ENCODE data around the gene MSH4.
"Not testable (repeated sequence)": the region's sequence is repeated elsewhere in the genome, so short reads cannot be mapped to it uniquely, and the experiment has no call there.

MSH4 gene

DNA sequence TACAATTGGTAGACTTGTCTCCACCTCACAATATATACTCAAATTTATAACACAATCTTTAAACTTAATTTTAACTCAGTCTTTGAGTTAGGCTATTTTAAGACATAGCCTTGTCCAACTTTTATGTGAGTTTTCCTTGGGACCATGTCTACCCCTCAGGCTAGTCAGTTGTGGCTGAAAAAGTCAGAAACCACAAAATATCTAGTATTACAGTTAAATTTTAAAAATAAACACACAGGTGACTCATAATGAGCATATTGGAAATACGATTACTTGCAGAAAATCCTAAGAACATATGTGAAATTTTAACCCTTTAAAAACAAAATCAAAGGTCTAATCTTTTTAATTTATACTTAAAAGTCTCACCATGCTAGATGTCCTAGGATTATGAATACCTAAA, 140.4 kb downstream of the MSH4 start:
- H3K9me3 ChIP-seq (ENCODE audit: control insufficient read depth, insufficient read depth, low read length) = no peaks in the 10 kb centered on the region; the same call in 1 of the 2 replicates
- H3F3A ChIP-seq (ENCODE audit: control insufficient read depth, insufficient read depth) = no peaks in the 10 kb centered on the region
- H3K27ac ChIP-seq (ENCODE audit: low read depth, low read length) = no peak overlapping the region
- H4K20me1 ChIP-seq (ENCODE audit: control insufficient read depth, insufficient read depth, low read depth, low read length) = no peaks in the 10 kb centered on the region
- H3K27me3 ChIP-seq (ENCODE audit: control insufficient read depth, low read length) = no peaks in the 10 kb centered on the region
- H3K36me3 ChIP-seq (ENCODE audit: control insufficient read depth, low read length) = no peaks in the 10 kb centered on the region
- no peak overlapping the region for H3K4me2 ChIP-seq (ENCODE audit: low read length)
- no peak overlapping the region for H3K4me3 ChIP-seq (ENCODE audit: low read length)
- H3K4me1 ChIP-seq (ENCODE audit: control insufficient read depth, low read length) = no peaks in the 10 kb centered on the region
- TF ChIP-seq, protein P1, sequence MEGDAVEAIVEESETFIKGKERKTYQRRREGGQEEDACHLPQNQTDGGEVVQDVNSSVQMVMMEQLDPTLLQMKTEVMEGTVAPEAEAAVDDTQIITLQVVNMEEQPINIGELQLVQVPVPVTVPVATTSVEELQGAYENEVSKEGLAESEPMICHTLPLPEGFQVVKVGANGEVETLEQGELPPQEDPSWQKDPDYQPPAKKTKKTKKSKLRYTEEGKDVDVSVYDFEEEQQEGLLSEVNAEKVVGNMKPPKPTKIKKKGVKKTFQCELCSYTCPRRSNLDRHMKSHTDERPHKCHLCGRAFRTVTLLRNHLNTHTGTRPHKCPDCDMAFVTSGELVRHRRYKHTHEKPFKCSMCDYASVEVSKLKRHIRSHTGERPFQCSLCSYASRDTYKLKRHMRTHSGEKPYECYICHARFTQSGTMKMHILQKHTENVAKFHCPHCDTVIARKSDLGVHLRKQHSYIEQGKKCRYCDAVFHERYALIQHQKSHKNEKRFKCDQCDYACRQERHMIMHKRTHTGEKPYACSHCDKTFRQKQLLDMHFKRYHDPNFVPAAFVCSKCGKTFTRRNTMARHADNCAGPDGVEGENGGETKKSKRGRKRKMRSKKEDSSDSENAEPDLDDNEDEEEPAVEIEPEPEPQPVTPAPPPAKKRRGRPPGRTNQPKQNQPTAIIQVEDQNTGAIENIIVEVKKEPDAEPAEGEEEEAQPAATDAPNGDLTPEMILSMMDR (IDR thresholded peaks at IDR 0.05; ENCODE audit: low read depth, low read length, poor library complexity, severe bottlenecking) = no peak
- no peaks in the 10 kb centered on the region for H3K79me2 ChIP-seq (ENCODE audit: control insufficient read depth, low read length)
- no peaks in the 10 kb centered on the region for H3K9me2 ChIP-seq (replicated peaks; ENCODE audit: control insufficient read depth, low read length)

DNA sequence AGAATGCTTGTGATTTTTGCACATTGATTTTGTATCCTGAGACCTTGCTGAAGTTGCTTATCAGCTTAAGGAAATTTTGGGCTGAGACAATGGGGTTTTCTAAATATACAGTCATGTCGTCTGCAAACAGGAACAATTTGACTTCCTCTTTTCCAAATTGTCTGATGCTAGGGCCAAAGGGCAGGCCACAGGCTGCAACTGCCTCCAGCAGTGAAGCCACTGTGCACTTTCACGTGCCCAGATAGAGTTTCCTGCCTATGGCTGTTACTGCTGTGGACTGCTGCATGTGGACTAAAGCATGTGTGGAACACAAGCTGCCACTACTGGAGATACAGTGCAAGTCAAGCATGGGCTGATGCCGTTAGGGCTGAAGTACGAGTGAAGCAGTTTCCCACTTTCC, 146.4 kb downstream of the MSH4 start:
- H3K9me3 ChIP-seq (ENCODE audit: control insufficient read depth, insufficient read depth, low read length); H3K4me2 ChIP-seq (ENCODE audit: low read length): not testable (repeated sequence)

DNA sequence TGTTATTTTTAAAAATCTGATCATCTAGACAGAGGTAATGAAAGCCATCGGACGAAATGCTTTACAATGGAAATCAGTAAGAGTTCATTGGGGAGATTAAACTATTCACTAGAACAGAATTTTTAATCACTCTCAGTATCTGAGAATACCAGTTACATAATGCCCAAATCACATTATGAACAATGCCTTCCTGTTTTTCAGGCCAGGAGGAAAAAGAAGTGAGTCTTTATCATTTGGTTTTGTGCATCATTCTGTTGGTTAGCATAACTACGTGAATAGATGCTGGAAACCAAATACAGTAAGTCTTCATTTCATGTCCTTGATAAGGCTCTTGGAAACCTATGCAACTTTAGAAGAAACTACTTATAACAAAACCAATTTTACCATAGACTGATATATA, 153.5 kb downstream of the MSH4 start:
- H3K27ac ChIP-seq (ENCODE audit: low read depth, low read length) = no peak overlapping the region
- no peaks in the 10 kb centered on the region for H3K9me2 ChIP-seq (replicated peaks; ENCODE audit: control insufficient read depth, low read length)
- no peaks in the 10 kb centered on the region for H4K20me1 ChIP-seq (ENCODE audit: control insufficient read depth, insufficient read depth, low read depth, low read length)
- TF ChIP-seq, protein P1 (IDR thresholded peaks at IDR 0.05; ENCODE audit: low read depth, low read length, poor library complexity, severe bottlenecking) = no peak
- no peak for TF ChIP-seq EZH2phosphoT487 (IDR thresholded peaks at IDR 0.05; ENCODE audit: borderline replicate concordance, low read length)
- H3K27me3 ChIP-seq (ENCODE audit: control insufficient read depth, low read length) = no peaks in the 10 kb centered on the region
- H3F3A ChIP-seq (ENCODE audit: control insufficient read depth, insufficient read depth) = no peaks in the 10 kb centered on the region
- H3K79me2 ChIP-seq (ENCODE audit: control insufficient read depth, low read length) = no peaks in the 10 kb centered on the region
- H3K9me3 ChIP-seq (ENCODE audit: control insufficient read depth, insufficient read depth, low read length) = no peaks in the 10 kb centered on the region
- H3K4me1 ChIP-seq (ENCODE audit: control insufficient read depth, low read length) = no peaks in the 10 kb centered on the region
- H3K4me2 ChIP-seq (ENCODE audit: low read length) = no peak overlapping the region
- no peaks in the 10 kb centered on the region for H3K36me3 ChIP-seq (ENCODE audit: control insufficient read depth, low read length)
- H3K4me3 ChIP-seq (ENCODE audit: low read length) = no peak overlapping the region

More for the DNA sequence above, 146.4 kb downstream of the MSH4 start:
- not testable (repeated sequence) for H3K4me1 ChIP-seq (ENCODE audit: control insufficient read depth, low read length); H3K9me2 ChIP-seq (replicated peaks; ENCODE audit: control insufficient read depth, low read length); H3K36me3 ChIP-seq (ENCODE audit: control insufficient read depth, low read length); H3K27ac ChIP-seq (ENCODE audit: low read depth, low read length); H3K4me3 ChIP-seq (ENCODE audit: low read length); H3F3A ChIP-seq (ENCODE audit: control insufficient read depth, insufficient read depth); H3K79me2 ChIP-seq (ENCODE audit: control insufficient read depth, low read length); H4K20me1 ChIP-seq (ENCODE audit: control insufficient read depth, insufficient read depth, low read depth, low read length); H3K27me3 ChIP-seq (ENCODE audit: control insufficient read depth, low read length)

DNA sequence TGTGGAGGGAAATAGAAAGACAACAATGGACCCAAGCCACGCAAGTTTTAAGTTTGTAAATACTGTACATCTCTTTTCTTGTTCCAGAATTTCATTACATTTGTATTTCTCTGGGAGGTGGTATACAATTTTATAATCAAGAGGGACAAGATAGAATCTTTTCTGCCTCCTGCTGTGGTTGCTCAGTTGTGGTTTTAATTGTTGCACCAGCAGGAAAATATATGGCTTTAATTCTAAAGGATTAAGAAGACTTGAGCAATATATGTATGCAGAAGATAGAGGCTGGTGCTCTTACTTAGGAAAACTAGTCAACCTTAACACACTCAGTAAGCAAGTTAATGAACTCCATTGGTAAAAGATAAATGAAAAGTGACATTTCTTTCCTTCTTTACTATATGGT, 155.3 kb downstream of the MSH4 start:
- H3K27me3 ChIP-seq (ENCODE audit: control insufficient read depth, low read length) = no peaks in the 10 kb centered on the region
- H3K27ac ChIP-seq (ENCODE audit: low read depth, low read length) = no peak overlapping the region
- H3K36me3 ChIP-seq (ENCODE audit: control insufficient read depth, low read length) = no peaks in the 10 kb centered on the region
- H3K4me3 ChIP-seq (ENCODE audit: low read length) = no peak overlapping the region
- H4K20me1 ChIP-seq (ENCODE audit: control insufficient read depth, insufficient read depth, low read depth, low read length) = no peaks in the 10 kb centered on the region
- no peaks in the 10 kb centered on the region for H3K79me2 ChIP-seq (ENCODE audit: control insufficient read depth, low read length)
- no peaks in the 10 kb centered on the region for H3K9me2 ChIP-seq (replicated peaks; ENCODE audit: control insufficient read depth, low read length)
- no peaks in the 10 kb centered on the region for H3F3A ChIP-seq (ENCODE audit: control insufficient read depth, insufficient read depth)
- no peak overlapping the region for H3K4me2 ChIP-seq (ENCODE audit: low read length)
- no peaks in the 10 kb centered on the region for H3K9me3 ChIP-seq (ENCODE audit: control insufficient read depth, insufficient read depth, low read length)
- no peaks in the 10 kb centered on the region for H3K4me1 ChIP-seq (ENCODE audit: control insufficient read depth, low read length)
- no peak for TF ChIP-seq EZH2phosphoT487 (IDR thresholded peaks at IDR 0.05; ENCODE audit: borderline replicate concordance, low read length)
- TF ChIP-seq, protein P1 (IDR thresholded peaks at IDR 0.05; ENCODE audit: low read depth, low read length, poor library complexity, severe bottlenecking) = no peak

All from DOHH2 (cell line).